ENCODE measurements around the gene IQGAP3.
A peak's percentile ranks its signal among the peaks of the same experiment; 100 is the strongest.
"Not testable (repeated sequence)": the region's sequence is repeated elsewhere in the genome, so short reads cannot be mapped to it uniquely, and the experiment has no call there.

The IQGAP3 gene

DNA sequence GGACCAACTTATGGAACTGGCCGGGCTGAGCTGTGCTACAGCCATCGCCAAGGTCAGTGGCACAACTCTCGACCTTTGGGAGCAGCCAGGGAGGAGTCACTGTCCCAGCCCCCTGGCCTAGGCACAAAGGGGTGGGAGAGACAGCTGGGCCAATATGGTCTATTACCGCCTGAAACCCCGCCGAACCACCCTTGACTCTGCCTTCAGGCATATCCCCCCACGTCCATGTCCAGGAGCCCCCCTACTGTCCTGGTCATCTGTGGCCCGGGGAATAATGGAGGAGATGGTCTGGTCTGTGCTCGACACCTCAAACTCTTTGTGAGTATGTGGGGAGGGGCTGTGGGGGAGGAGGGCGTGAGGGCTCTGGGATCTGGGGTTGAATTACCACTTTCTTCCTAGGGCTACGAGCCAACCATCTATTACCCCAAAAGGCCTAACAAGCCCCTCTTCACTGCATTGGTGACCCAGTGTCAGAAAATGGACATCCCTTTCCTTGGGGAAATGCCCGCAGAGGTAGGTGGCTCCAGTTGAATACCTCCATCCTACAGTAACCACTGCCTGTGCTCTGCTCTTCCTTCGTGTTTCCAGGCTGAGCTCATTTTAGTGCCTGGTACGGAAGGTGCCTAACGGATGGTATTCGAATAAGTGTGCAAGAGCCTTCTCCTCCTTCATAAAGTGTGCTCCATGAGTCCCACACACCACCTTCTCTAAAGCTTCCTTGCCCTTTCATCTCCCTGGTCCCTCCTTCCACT is 20.0 kb upstream of the IQGAP3 start:
- no peak for DNase-seq

DNA sequence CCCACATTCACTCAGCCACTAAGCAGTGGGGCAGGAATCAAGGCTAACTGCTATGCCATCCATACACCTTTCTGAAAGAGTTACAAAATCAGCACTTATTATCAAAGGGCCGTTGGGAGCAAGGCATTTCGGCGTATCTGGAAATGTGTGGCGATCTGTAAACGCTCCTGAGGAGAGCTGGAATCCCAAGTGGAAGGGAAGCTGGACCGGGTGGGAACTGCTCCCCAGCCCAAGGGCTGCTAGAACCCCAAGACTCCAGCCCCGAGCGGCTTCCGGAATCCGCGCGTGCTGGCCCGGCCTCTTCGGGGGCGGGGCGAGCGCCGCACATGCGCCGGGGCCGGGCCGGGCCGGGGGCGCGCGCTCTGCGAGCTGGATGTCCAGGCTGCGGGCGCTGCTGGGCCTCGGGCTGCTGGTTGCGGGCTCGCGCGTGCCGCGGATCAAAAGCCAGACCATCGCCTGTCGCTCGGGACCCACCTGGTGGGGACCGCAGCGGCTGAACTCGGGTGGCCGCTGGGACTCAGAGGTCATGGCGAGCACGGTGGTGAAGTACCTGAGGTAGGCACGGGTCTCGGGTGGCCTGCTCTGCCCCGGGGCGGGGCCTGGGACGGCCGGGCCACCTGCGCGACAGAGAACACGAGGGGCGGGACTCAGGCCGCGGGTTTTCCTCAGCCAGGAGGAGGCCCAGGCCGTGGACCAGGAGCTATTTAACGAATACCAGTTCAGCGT is 19.2 kb upstream of the IQGAP3 start, which contains the start of gene NAXE:
TSS of gene NAXE (plus strand) at position 345 of the 726 bp plus-strand sequence. CDS start at position 374, 29 bp downstream.
- DNase-seq: peak; percentile 84

DNA sequence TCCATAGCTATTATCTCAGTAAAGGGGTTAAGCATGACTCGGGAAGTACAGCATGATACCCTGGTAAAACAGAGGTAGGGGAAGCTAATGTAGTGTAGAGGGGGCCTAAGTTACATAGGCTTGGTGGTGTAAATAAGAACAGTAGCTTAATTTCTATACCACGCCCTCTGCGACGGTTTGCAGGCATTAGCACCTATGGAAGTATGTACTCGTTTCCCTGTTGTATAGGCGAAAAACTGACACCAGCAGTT is 18.7 kb upstream of the IQGAP3 start:
- no peak for DNase-seq

DNA sequence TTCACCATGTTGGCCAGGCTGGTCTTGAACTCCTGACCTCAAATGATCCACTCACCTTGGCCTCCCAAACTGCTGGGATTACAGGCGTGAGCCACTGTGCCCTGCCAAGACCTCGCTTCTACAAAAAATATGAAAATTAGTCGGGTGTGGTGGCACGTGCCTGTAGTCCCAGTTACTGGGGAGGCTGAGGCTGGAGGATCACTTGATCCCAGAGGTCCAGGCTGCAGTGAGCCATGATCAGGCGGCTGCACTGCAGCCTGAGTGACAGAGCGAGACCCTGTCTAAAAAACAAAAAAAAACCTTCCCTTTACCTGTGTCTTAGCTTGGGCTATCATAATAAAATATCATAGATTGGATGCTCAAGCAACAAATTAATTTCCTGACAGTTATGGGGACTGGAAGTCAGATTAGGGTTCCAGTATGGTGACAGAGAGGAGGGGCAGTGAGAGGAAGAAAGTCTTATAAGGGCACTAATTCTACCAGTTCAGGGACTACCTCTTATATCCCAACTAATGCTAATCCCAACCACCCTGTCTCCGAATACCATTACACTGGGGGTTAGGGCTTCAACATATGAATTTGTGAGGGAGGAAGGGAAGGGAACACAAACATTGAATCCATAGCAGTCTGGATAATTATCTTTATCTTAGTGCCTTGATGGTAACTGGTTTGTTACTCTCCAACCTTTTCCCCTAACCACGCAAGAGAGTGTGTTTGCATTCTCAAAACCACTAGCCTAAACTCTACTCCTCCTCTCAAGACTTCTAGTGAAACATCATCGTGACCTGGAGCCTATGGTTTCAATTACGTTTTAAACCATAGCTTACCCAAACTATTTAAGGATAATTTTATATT is 18.2 kb upstream of the IQGAP3 start:
- no peak for DNase-seq

DNA sequence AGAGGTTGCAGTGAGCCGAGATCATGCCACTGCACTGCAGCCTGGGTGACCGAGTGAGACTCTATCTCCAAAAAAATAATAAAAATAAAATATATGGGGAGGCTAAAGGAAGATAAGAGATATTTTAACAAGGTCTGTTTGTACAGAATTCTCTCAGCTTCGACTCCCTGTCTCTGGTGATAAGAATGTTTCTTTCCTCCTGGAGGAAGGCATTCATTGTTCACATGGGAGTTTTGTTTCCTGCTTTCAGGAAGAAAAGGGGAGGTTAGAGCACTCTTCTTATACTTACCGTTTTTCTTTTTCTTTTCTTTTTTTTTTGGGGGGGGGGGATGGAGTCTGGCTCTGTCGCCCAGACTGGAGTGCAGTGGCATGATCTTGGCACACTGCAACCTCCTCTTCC is 17.2 kb upstream of the IQGAP3 start:
- DNase-seq: no peak

DNA sequence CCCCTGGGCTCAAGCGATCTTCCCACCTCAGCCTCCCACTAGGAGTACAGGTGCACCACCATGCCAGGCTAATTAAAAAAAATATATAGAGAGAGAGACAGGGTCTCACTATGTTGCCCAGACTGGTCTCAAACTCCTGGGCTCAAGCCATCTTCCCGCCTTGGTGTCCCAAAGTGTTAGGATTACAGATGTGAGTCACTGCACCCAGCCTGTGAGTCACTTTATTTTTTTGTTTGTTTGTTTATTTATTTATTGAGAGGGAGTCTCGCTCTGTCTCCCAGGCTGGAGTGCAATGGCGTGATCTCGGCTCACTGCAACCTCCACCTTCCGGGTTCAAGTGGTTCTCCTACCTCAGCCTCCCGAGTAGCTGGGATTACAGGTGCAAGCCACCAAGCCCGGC is 15.6 kb upstream of the IQGAP3 start:
- not testable (repeated sequence) for DNase-seq

DNA sequence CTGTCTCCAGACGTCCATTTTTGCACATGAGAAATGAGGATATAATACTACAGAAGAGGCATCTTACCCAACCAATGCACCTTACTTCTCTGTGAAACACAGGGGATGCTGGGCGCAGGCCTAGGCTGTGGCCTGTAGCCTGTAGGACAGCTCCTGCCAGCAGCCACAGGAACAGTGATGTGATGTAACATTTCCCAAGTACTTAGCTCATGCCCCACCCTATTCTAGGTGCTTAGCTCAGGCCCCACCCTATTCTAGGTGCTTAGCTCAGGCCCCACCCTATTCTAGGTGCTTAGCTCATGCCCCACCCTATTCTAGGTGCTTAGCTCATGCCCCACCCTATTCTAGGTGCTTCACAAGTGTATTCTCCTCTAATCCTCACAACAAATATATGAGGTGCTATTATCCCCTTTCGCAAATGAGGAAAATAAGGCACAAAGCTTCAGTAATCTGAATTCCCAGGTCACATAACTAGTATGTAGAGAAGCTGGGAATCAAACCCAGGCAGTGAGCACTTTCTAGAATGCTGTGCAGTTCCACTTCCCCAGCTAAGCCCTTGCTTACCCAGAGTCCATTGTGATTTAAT is 14.6 kb upstream of the IQGAP3 start:
- DNase-seq: no peak

DNA sequence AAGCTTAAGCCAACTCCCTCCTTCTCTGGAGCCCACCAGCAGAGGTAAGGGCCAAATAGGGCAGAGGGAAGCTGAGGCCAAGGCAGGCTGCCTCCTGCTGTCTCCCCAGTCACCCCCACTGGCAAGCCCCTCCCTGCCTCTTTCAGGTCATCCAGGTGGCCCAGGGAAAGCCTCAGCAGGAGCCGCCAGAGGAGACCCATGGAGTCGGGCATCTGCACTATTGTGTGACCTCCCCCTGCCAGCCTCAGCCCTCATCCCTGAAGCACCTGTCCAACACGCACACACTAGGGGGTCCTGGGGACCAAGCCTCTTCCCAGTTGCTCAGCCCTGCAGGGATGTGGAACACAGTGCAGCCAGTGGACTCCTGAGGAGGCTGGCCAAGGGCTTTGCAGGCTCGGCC is 14.0 kb upstream of the IQGAP3 start:
- no peak for DNase-seq

DNA sequence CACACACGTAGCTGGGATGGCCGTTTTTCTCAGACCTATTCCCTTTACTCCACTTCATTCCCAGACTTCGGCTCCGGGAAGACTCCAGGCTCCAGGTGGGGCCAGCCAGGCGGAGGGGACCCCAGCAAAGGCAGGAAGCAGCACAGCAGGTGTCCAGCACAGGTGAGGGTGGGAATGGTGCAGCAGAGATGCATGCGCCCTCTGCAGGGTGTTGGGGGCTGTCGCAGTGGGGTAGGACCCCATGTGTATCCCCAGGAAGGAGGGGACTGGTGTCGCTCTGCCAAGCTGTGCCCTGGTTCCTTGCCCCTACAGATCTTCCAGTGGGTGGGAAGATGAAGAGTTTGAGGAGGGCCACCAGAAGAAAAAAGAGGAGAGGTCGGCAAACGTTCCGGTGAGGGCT is 12.4 kb upstream of the IQGAP3 start:
- DNase-seq: no peak

DNA sequence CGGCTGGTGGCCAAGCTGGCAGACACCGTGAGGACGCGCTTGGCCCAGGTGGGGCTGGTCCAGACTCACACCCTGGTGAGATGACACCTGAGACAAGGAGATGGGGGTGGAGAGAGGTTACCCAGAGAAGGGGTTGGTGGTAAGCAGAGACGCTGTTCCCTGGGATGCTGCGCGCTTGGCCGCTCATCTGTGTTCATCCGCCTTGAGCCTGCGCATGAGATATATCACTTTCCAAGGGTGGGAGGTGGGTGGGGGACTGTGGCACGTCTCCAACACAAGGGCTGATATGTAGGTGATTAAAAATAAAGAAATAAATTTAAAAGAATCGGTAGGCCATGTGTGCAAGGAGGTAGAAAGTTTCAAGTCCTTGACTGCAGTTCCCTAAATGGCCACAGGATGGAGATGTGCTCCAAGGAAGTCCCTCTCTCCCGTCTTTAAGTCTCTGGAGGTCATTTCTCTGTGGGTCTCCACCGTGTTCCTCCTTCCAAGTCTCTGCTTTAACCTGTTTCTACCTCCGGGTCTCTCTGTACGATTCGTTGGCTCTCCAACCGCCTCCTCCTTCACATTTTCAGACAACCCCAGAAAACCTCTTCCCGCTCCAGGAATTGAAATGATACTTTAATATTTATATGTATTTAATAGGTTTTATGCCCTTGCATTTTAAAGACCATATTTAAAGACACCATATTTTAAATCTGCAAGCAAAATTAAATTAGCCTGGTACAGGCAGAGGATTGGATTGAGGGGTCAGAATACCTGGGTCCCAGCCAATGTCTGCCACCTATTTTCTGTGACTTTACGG is 11.7 kb upstream of the IQGAP3 start:
- DNase-seq: peak; percentile 85

DNA sequence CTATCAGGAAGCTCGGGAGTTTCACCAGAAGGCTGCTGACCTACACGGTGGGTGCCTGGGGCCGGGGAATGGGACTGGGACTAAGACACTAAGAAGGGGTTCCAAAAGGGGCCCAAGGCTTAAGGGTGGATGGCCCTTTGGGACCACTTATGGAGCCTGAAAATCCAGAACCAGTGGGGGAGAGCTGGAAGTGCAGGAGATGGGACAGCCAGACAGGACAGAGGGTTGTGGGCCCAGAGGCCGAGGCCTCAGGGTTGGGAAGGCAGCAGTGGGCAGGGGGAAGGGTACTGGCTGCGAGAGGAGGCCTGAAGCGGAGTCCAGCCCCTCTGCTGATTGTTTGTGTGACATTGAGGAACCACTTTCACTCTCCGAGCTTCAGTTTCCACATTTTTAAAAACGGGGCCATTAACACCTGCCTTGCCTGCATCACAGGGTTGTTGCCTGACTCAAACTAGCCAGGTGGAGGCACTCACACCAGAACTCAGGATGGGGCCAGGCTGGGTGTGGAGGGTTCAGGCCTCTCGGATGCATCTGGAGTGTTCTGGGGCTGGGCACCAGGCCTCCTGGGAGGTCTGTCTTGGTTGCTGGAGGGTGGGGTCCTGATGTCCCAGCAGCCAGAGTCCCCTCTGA is 10.1 kb upstream of the IQGAP3 start:
- DNase-seq: peak; percentile 27

DNA sequence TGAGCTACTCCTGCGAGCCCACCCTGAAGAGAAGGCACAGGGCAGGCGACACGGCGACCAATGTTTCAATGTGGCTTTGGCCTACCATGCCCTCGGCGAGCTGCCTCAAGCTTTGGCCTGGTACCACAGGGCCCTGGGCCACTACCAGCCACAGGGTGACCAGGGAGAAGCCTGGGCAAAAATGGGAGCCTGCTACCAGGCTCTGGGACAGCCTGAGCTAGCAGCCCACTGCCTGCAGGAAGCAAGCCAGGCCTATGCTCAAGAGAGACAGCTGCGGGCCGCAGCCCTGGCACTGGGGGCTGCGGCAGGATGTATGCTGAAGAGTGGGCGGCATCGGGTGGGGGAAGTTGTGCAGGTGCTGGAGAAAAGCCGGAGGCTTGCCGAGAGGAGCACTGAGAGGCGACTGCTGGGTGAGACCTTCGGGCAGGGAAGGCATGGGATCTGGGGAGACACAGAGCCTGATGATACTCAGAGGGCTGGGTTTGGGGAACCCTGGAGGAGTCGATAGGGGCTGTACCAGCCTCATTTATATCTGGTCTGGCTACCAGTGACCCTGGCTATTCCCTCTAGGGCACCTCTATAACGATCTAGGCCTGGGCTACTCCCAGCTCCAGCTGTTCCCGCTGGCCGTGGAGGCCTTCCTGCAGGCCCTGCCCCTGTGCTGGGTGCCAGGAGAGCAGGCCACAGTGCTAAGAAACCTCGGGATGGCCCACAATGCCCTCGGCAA is 9.5 kb upstream of the IQGAP3 start:
- DNase-seq: peak; percentile 57

DNA sequence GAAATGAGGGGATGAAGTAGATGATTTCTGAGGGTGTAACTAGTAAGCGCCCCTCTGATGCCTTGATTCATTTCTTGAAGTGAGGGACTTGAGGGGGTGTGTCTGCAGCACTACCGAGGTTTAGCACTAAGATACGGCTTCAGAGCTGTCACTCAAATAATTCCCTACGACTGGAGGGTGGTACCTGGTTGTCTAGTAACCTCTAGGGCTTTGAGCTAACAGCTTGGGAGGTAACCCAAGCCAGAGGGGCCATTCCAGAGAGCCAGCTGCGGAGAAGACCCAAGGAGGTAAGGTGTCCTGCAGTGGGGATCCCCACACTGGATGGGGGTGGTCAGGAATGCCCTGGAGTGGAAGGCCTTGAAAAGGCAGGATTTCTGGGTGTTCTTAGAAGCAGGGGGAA is 7.1 kb upstream of the IQGAP3 start, which contains the start of gene TTC24:
TSS of gene TTC24 (plus strand) at position 252 of the 400 bp plus-strand sequence. CDS start 1,642 bp downstream, outside the sequence.
- DNase-seq: no peak

DNA sequence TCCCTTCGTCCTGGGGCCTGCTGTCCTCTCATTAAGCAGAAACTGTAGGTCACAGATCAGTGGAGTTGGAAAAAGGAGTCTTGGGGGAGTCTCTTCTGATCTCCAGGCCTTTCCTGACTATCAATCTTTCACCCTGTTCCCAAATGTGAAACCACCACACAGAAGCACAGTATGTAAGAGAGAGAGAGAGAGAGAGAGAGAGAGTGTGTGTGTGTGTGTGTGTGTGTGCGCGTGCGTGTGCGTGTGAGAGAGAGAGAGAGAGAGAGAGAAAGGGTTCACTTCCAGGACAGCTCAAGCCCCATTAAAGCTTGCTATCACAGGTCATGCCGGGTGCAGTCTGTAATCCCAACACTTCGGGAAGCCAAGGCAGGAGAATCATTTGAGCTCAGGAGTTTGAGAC is 5.7 kb upstream of the IQGAP3 start:
- DNase-seq: no peak

DNA sequence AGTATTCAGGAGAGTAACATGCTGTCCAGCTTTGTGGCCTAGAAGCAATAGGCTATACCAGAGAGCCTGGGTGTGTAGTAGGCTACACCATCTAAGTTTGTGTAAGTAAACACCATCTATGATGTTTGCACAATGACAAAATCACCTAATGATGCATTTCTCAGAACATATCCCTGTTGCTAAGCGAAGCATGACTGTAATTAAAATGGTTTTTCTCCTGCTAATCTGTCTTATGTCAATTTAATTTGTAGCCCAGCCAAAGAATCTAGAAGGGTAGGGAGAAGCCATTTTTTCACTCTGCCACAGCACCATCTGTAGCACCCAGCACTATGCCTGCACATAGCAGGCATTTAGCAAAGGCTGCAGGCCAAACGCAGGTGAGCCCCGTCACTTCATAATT is 5.2 kb upstream of the IQGAP3 start:
- DNase-seq: no peak

DNA sequence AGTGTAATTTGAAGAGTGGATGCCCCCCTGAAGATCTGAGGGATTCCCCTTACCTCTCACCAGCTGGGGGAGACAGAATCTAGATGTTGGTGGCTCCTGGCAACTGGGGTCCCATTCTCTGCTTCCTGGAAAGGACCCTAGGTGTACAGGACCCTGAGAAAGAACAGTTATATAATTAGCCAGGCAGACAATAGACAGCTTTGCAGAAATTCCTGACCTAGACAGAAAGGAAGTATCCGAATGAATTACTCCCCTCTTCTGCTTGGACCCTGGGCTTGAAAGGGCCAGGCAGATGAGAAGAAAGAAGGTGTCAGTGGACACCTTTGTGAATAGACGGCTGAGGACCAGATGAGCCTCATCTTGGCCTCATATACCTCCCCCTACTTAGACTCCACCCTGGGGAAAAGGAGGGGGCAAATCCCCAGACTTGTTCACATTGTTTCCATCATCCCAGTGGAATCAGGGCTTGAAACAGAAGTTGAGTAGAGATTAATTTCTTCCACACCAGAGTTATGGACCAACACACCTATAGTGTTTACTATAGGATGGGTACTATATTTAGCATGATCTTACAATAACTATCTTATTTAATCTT is 1.8 kb upstream of the IQGAP3 start:
- no peak for DNase-seq

DNA sequence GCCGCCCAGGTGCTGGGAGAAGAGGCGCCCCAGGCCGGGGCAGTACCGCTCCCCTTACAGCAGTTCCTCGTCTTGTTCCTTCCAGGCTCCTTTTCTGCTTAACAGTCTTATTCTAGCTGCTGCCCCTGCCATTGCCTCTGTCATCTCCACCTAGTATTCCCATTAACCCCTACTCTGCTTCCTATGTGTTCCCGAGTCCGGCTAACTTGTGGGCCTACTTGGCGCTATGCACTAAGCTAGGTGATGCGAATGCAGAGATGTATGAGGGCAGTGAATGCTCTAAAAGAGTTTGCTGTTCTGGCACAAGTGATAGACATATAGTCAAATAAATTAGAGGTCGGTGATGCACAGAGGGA is 276 bp upstream of the IQGAP3 start:
- no peak for DNase-seq

DNA sequence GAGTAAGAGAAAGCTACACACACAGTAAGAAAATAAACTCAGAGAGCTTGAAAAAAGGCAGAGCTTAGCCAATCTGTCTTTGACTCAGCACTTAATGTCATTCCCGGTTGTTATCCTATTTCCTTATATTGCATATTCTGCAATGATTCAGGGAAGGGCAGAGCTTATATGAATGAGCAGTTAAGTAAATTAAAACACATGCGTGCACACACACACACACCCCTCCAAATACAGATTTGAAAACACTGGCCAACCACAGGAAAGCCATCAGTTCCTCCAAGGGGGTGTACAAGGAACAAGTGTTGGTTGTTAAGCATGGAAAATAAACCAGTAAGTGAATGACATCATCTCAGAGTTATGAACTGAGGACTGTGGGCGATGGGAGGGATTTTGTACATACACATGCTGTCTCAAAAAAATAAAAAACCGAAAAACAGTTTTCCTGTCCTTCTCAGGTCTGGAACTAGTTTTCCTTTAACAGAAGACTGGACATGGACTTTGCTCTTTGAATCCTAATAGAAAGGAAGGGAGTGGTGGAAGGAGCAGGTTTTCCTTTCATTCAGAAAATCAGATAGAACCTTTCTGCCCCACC is 1.0 kb downstream of the IQGAP3 start:
- no peak for DNase-seq

DNA sequence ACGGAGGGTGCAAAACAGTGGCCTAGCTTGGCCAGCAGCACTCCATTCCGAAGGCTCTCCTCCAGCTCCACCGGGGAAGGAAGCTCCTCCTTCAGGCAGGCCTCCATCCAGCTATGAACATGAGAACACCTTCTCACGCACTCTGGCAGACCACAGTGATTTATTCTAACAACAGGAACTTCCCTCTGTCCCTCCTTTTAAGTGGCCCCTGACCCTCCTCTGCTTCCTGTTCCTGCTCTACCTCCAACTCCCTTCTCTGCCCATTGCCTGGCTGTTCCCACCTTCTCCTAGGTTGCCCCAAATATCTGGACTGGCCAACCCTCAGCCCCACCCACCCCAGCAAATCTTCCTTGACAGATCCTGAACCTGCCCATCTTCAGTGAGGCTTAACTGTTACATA is 5.9 kb downstream of the IQGAP3 start:
- no peak for DNase-seq

DNA sequence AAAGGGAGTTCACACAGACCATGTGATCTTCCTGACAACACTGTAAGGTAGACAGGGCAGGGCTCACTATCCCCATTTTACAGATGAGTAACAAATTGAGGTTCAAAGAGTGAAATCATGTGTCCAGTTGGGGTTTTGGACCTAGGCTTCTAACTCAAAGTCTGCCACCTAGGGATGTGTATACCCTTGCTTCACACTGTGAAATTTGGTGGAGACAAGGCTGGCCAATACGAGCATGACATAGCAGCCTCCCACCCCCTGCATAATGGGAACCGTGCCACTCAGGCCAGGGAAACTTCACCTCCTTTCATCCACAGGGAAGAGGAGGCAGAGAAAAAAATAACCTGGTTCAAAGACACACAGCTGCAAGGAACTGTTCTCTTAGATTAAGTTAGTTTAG is 6.8 kb downstream of the IQGAP3 start:
- DNase-seq: no peak
